Fibroblast of lung (primary cell): ENCODE data around the gene RTN4RL2. TPM values are rescaled to one million over a fixed set of nuclear protein-coding genes. Genes with fewer than 3 reads are reported as not detected.

Experiments used
- DNase-seq, 2 donors: peaks; one replicate each; pipeline versions ENCODE4 v3.0.0 to v3.0.0-alpha.2; 2010; ENCODE audit warnings: low read depth in 2 of 2
- H2AFZ ChIP-seq: 2 replicates; pipeline ENCODE4 v1.5.1; 2012; ENCODE audit warnings: low read length, control low read depth, inconsistent platforms
- H3K27ac ChIP-seq: 2 replicates; pipeline ENCODE4 v1.5.1; 2011; ENCODE audit warnings: low read length, control low read depth; ENCODE audit not compliant: insufficient read depth
- H3K27me3 ChIP-seq: 2 replicates; pipeline ENCODE4 v1.5.1; 2011; ENCODE audit warnings: mild to moderate bottlenecking, low read length; ENCODE audit not compliant: control insufficient read depth, insufficient read depth
- H3K36me3 ChIP-seq: 2 replicates; pipeline ENCODE4 v1.5.1; 2011; ENCODE audit warnings: low read length; ENCODE audit not compliant: control insufficient read depth, insufficient read depth
- H3K4me1 ChIP-seq: 2 replicates; pipeline ENCODE4 v1.5.1; 2011; ENCODE audit warnings: low read length; ENCODE audit not compliant: control insufficient read depth, insufficient read depth; ENCODE audit errors: extremely low read depth
- H3K4me2 ChIP-seq: 2 replicates; pipeline ENCODE4 v1.5.1; 2011; ENCODE audit warnings: low read length, control low read depth; ENCODE audit not compliant: insufficient read depth; ENCODE audit errors: extremely low read depth
- H3K4me3 ChIP-seq, 4 experiments: fragments of 200-600 bp in 1 of 4; sonication (generic) in 1 of 4; replicated peaks in 1 of 4; 2 replicates each; pipeline ENCODE4 v1.5.1; 2011 to 2016; ENCODE audit warnings: low read length in 4 of 4, low read depth in 3 of 4, mild to moderate bottlenecking in 3 of 4, control low read depth in 2 of 4, inconsistent platforms in 1 of 4, mixed read lengths in 1 of 4; ENCODE audit not compliant: insufficient read depth in 1 of 4; ENCODE audit errors: control extremely low read depth in 1 of 4
- H3K79me2 ChIP-seq: 2 replicates; pipeline ENCODE4 v1.5.1; 2012; ENCODE audit warnings: mild to moderate bottlenecking, low read length, inconsistent platforms; ENCODE audit not compliant: control insufficient read depth, insufficient read depth
- H3K9ac ChIP-seq: 2 replicates; pipeline ENCODE4 v1.5.1; 2011; ENCODE audit warnings: mild to moderate bottlenecking, low read length, control low read depth; ENCODE audit not compliant: insufficient read depth
- H3K9me3 ChIP-seq: 2 replicates; pipeline ENCODE4 v1.5.1; 2012; ENCODE audit warnings: low read depth, low read length; ENCODE audit not compliant: control insufficient read depth, insufficient read depth
- H4K20me1 ChIP-seq: 2 replicates; pipeline ENCODE4 v1.5.1; 2011; ENCODE audit warnings: low read length; ENCODE audit not compliant: control insufficient read depth, insufficient read depth; ENCODE audit errors: extremely low read depth
- EZH2 ChIP-seq: IDR thresholded peaks from 2 replicates; pipeline ENCODE4 v1.5.1; 2012; ENCODE audit warnings: low read length, control low read depth, mild to moderate bottlenecking; ENCODE audit errors: missing control alignments
- polyA plus RNA-seq, 2 donors: library from polyadenylated mRNA; depleted of rRNA in 1 of 2; stranded (reverse) in 1 of 2; unstranded in 1 of 2; fragments of >200 nt; gene quantifications; 2 replicates each; pipeline ENCODE4 v1.2.1, GENCODE V29; 2011 to 2012; ENCODE audit warnings: missing spikeins in 1 of 2
- total RNA-seq: library from RNA; depleted of rRNA; stranded (reverse); fragments of >200 nt; gene quantifications from 2 replicates; pipeline ENCODE4 v1.2.1, GENCODE V29; 2014
- TF ChIP-seq, protein P1 (sequence below), 2 donors: IDR thresholded peaks in 1 of 2; conservative IDR thresholded peaks in 1 of 2; 1 replicate in 1 of 2; 2 replicates in 1 of 2; pipeline ENCODE4 v1.5.1; 2011 to 2012; ENCODE audit warnings: low read length in 2 of 2, control low read depth in 1 of 2, inconsistent platforms in 1 of 2, low read depth in 1 of 2, mild to moderate bottlenecking in 1 of 2

The RTN4RL2 gene
- total and polyA plus RNA-seq, 2 donors (not counting 1 experiment from before 2014, with no cell fraction given) = 0.17 to 0.27 TPM

DNA sequence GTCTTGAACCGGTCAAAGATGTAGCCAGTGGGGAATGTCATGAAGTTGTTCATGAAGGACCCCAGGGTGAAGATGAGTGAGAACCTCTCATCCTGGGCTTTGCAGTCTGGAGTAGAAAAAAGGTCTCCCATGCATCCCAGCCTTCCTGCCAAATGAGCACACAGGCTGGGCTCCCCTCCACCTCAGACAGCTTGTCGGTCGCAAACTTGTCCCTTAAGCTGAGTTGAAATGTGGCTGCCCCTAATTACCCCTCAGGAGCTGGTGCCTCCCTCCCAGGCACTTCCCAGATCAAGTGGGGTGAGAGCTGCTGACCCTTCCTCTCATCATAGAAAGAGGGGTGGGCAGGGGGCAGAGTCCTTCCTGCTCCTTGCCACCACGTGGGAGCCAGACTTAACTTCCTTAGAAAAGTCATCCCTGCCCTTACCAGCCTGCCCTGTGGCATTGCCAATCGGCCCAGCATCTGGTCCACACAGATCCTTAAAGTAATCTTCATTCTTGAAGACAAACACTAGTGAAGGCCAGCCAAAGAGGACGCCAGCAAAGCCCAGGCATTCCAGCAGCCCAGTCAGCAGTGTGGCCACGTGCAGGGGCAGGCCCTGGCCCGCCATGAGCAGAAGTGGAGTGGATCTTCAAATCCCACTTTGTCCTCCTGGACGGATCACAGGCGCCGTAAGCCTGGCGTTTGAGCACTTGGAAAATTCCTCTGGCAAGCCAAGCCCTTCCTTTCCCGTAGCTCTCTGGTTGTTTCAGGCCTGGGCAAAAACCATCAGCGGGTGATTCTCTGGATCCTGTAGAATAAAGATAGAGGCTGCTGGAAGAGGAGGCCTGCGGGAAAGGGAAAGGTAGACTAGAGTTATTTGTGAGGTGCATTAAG is 34.5 kb upstream of the RTN4RL2 start:
- DNase-seq = peak in 1 of 2 donors; percentile 30
- no peaks in the 10 kb centered on the region for H3K27me3 ChIP-seq
- peaks cover 40% of the 10 kb centered on the region for H3K4me1 ChIP-seq
- H3K4me3 ChIP-seq = peak overlapping the region; percentile 29 to 74 (median 54)
- no peak overlapping the region for H2AFZ ChIP-seq
- no peaks in the 10 kb centered on the region for H3K9me3 ChIP-seq
- peak overlapping the region; percentile 89 for H3K4me2 ChIP-seq
- no peaks in the 10 kb centered on the region for H4K20me1 ChIP-seq
- H3K9ac ChIP-seq = peak overlapping the region; percentile 36
- H3K36me3 ChIP-seq = peaks cover 8% of the 10 kb centered on the region
- TF ChIP-seq, protein P1, sequence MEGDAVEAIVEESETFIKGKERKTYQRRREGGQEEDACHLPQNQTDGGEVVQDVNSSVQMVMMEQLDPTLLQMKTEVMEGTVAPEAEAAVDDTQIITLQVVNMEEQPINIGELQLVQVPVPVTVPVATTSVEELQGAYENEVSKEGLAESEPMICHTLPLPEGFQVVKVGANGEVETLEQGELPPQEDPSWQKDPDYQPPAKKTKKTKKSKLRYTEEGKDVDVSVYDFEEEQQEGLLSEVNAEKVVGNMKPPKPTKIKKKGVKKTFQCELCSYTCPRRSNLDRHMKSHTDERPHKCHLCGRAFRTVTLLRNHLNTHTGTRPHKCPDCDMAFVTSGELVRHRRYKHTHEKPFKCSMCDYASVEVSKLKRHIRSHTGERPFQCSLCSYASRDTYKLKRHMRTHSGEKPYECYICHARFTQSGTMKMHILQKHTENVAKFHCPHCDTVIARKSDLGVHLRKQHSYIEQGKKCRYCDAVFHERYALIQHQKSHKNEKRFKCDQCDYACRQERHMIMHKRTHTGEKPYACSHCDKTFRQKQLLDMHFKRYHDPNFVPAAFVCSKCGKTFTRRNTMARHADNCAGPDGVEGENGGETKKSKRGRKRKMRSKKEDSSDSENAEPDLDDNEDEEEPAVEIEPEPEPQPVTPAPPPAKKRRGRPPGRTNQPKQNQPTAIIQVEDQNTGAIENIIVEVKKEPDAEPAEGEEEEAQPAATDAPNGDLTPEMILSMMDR (conservative IDR thresholded peaks at IDR 0.05 in 1 of 2, IDR thresholded peaks at IDR 0.05 in 1 of 2; ENCODE audit: low read depth in 1 of 2, low read length in 2 of 2) = no peak
- TF ChIP-seq EZH2 = no peak
- peak overlapping the region; percentile 97 for H3K27ac ChIP-seq
- peaks cover 10% of the 10 kb centered on the region for H3K79me2 ChIP-seq

DNA sequence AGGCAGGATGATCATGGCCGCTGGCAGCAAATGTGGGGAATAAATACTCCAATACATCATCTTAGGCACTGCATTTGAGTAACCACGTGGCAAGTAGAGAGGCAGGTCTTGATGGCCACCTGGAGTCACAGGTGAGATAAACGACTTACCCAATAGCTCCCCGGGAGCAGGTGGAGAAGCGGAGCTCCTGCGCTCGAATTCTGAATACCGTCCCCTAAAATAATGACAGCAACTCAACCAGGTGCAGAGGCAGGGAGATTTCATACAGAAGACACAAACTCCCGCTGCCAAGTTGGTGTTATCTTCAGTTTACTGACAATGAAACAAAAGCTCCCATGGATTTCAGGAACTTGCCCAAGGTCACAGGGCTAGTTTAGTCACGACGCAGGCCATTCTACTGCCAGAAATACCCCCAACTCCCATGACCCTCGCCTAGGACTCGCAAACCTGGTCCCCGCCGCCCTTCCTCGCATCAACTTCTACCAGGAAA is 33.8 kb upstream of the RTN4RL2 start:
- H3K4me1 ChIP-seq = peaks cover 40% of the 10 kb centered on the region
- peaks cover 8% of the 10 kb centered on the region for H3K36me3 ChIP-seq
- no peaks in the 10 kb centered on the region for H3K27me3 ChIP-seq
- H3K27ac ChIP-seq = peak overlapping the region; percentile 97
- H2AFZ ChIP-seq = peak overlapping the region; percentile 21
- DNase-seq = peak; percentile 17 to 48
- H3K79me2 ChIP-seq = peaks cover 10% of the 10 kb centered on the region
- peak overlapping the region; percentile 89 for H3K4me2 ChIP-seq
- H3K9me3 ChIP-seq = no peaks in the 10 kb centered on the region
- peak overlapping the region; percentile 29 to 74 (median 54) for H3K4me3 ChIP-seq
- TF ChIP-seq, protein P1 (conservative IDR thresholded peaks at IDR 0.05 in 1 of 2, IDR thresholded peaks at IDR 0.05 in 1 of 2; ENCODE audit: low read depth in 1 of 2, low read length in 2 of 2) = no peak
- TF ChIP-seq EZH2 = no peak
- peak overlapping the region; percentile 67 for H3K9ac ChIP-seq
- no peaks in the 10 kb centered on the region for H4K20me1 ChIP-seq

DNA sequence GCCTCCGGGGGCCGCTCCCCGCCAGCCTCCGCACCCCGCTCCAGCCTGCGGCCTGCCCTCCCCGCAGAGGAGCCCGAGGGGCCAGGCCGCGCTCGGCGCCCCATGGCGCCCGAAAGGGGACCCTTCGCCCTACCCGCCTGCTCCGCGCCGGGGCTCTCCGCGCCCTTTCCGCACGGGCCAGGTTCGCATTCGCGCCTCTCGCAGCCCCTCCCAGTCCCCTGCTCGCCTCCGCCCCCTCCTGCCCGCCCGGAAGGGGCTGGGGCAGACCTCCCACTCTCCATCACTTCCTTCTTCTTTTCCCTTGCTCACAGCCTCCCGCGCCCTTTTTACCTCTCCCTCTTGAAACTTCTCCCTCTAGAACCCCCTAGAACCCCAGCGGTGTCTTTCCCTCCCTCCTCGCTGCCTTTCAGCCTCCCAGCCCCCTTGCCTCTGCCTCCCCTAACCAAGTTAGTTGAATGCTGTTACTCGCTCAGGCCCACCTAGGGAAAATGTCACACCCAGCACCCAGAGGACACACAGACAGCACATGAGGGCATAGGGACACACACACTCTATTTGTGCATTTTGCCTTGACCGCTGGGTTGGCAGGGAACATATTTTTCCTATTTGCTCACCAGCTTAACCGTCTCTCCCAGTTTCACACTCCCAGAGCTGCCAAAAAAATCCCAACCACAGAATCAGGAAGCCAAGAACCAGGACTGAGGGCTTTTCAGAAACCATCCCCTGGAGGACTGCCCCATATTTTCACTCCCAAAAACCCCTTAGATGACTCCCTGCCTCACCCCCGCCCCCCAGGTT is 33.2 kb upstream of the RTN4RL2 start, which contains the start of gene SLC43A3:
SLC43A3 (minus strand) TSS at position 193 of the 798 bp plus-strand sequence. CDS start 949 bp downstream, outside the sequence.
- DNase-seq = peak; percentile 92 to 97
- Histone ChIP-seq H2AFZ (peak within 1 kb of the TSS; percentile 54), H3K4me1 (peaks cover 40% of the 10 kb centered on the region), H3K27me3 (no peaks in the 10 kb centered on the region), H3K4me3 (peak within 1 kb of the TSS; percentile 29 to 74 (median 54)), H3K36me3 (peaks cover 6% of the 10 kb centered on the region), H3K79me2 (peaks cover 10% of the 10 kb centered on the region), H4K20me1 (no peaks in the 10 kb centered on the region), H3K9me3 (no peaks in the 10 kb centered on the region), H3K4me2 (peak within 1 kb of the TSS; percentile 89), H3K9ac (peak within 1 kb of the TSS; percentile 67), H3K27ac (peak within 1 kb of the TSS; percentile 97)
- no peak for TF ChIP-seq EZH2
- TF ChIP-seq, protein P1 (conservative IDR thresholded peaks at IDR 0.05 in 1 of 2, IDR thresholded peaks at IDR 0.05 in 1 of 2; ENCODE audit: low read depth in 1 of 2, low read length in 2 of 2) = no peak
